Activated effector memory CD4-positive, alpha-beta T cell treated with anti-CD3 and anti-CD28 coated beads, Interleukin-2, amount 50 U/mL, for 16 hours (primary cell): Measurements from ENCODE around the gene GORAB.

Experiments
- DNase-seq: peaks from one replicate; pipeline ENCODE4 v3.0.0-alpha.2; 2020

GORAB gene

DNA sequence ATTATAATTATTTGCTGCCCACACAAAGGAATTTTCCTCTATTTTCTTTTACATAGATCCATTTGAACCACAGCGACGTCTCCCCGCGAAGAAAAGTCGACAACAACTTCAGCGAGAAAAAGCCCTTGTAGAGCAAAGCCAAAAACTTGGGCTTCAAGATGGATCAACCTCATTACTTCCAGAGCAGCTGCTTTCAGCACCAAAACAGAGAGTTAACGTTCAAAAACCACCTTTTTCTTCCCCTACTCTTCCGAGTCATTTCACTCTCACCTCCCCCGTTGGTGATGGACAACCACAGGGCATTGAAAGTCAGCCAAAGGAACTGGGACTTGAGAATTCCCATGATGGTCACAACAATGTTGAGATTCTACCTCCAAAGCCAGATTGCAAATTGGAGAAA, 7.2 kb downstream of the GORAB start:
- no peak for DNase-seq

- no peak for DNase-seq
Measured at GRCh38 chr1:170544624-170545023, 12.7 kb downstream of the GORAB start.

GRCh38 chr1:170545476-170545875, 13.5 kb downstream of the GORAB start:
- no peak for DNase-seq

DNA sequence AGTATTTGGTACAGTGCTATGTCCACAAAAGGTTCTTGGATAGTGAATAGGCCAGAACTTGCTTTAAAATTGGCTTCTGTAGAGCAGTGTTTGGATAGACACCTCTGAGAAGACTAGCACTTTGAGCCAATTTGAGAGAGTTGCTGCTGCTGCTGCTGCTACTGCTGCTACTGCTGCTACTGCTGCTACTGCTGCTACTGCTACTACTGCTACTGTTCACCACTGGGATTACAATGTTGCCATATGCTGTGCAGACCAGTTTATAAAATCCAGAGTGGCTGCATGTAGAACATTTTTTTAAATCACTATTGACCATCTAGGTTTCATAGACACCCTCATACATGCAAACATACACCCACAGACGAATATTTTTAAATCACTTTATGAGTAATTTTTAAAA, 15.3 kb downstream of the GORAB start:
- DNase-seq, result no peak

- no peak for DNase-seq
Measured at GRCh38 chr1:170548497-170548896, 16.5 kb downstream of the GORAB start.

DNA sequence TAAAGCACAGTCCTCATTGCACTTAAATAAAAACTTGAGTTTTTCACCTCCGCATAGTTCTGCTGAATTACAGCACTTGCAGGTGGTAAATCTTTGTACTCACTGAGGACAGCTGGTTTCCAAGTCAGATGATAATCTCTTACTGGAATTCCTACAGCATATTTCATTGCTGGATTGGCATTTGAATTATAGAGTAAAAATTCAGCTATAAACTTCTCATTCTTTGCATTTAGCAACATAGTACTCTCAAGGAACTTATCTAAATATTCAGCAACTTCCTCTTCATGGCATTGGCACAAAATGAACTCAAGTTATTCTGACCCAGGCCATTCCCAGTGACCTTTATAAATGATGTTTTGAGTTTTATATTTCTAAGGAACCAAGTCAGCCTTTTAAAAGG, 23.4 kb downstream of the GORAB start:
- DNase-seq, result no peak

DNA sequence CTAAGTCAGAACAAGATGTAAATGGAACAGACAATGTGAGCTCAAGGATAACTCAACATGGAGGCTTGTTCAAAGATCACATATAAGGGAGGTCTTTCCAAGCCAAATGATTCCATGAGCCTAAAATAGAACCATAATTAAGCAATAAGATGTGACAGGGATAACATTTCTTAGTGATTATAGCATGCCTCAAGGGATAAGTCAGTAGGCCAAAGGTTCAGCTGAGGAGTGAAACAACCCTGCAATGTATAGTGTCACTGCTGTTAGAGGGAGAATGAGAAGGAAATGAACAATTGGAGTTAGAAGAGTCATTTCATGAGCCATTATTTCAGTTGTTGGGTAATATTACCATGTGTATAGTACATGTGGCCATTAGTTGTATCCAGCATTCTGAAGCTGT, 25.0 kb downstream of the GORAB start:
- no peak for DNase-seq

- DNase-seq, result no peak
Measured at GRCh38 chr1:170558731-170559130, 26.8 kb downstream of the GORAB start.

- DNase-seq, result no peak
Measured at GRCh38 chr1:170559166-170559565, 27.2 kb downstream of the GORAB start.

DNA sequence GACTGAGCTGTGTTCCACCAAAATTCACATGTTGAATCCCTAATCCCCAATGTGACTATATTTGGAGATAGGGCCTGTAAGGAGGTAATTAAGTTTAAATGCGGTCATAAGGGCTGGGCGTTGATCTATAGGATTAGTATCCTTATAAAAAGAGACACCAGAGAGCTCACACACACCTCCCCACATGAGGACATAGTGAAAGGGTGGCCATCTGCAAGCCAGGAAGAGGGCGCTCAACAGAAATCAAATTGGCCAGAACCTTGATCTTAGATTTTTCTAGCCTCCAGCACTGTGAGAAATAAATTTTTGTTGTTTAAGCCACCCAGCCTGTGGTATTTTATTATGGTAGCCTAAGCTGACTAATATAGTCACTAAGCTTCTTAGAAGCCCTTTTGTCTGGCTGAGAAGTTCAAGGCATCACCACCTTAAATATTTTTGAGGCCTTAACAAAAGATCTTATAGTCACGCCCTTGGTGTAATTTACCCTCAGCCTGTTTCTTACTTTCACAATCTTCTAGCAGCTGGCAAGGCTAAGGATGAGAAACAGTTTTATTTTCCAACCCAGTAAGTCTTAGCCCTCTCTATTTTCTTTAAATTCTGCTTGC, 28.8 kb downstream of the GORAB start:
- DNase-seq, result no peak

- peak; percentile 64 for DNase-seq
Measured at GRCh38 chr1:170562646-170563338, 30.8 kb downstream of the GORAB start.

- no peak for DNase-seq
Measured at GRCh38 chr1:170567214-170567613, 35.2 kb downstream of the GORAB start.

DNA sequence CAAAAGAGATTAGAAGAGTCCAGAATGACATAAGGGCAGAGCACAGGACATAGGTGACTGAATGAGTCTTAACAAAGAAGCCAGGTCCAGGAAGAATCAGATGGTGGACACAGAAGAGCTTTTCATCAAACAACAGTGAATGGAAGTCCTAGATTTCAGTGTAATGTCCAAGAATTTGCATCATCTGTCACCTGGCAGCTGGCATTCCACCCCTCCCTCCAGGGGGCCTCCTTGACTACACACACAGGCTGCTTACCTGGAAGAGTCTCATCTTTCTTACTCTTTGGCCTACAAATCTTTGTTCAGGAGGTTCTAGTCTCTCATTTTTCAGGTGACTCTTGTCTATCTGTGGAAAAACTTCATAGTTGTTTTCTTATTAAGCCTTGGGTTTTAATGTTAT, 36.2 kb downstream of the GORAB start:
- no peak for DNase-seq

- no peak for DNase-seq
Measured at GRCh38 chr1:170576980-170577379, 45.0 kb downstream of the GORAB start.

- no peak for DNase-seq
Measured at GRCh38 chr1:170578359-170578758, 46.4 kb downstream of the GORAB start.

DNA sequence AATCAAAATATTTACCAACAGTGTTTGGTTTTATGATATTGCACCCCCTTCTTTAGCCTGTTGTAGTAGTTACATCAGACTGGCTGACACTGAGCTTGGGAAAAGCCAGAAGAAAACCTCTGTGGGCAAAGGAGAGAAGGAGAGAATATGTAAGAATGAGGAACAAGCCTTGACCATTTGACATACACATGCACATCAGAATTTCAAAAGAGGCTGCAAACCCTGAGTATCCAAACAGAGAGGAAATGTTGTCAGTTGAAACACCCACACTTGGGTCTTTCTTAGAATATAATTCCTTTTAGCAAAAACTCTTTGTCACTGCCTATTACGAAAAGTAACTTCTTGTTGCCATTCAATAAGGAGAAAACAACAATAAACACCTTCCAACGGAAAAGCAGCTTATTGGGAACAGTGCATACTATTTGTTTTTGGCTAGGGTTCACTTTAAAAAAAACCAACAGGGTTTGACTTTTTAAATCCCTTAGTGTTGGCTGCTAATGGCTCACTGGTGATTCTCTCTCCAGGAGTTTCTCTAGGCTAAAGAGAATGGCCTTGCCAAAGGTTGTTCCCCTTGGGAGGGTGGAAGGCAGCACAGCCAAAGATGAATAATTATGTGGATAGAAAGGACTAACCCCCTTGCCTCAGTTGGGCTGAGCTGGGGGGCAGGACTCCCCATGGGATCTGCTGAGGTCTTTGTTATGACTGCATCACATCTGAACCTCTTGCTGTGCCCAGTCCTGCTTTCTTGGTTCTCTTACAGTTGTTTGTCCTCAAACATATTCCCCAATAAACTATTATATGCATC, 48.9 kb downstream of the GORAB start:
- DNase-seq, result no peak

GRCh38 chr1:170583186-170583585, 51.2 kb downstream of the GORAB start:
- no peak for DNase-seq

GRCh38 chr1:170586321-170587252, 54.6 kb downstream of the GORAB start:
- no peak for DNase-seq

DNA sequence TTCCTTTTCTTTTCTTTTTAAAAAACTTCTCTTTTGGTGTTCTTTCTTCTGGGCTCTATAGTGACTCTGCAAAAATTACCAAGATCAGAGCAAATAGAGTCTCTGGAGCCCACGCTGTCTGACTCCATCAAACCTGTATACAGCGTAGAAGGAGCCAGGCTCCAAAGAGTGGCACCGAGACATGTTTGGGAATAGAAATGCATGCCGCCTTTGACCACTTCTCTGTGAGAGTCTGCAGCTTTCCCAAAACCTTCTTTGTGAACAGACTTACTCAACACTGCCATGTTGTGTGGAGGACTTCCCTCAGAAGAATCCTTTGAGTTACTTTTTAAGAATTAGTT, 55.3 kb downstream of the GORAB start:
- DNase-seq, result no peak

- DNase-seq, result no peak
Measured at GRCh38 chr1:170590921-170591705, 59.1 kb downstream of the GORAB start.

DNA sequence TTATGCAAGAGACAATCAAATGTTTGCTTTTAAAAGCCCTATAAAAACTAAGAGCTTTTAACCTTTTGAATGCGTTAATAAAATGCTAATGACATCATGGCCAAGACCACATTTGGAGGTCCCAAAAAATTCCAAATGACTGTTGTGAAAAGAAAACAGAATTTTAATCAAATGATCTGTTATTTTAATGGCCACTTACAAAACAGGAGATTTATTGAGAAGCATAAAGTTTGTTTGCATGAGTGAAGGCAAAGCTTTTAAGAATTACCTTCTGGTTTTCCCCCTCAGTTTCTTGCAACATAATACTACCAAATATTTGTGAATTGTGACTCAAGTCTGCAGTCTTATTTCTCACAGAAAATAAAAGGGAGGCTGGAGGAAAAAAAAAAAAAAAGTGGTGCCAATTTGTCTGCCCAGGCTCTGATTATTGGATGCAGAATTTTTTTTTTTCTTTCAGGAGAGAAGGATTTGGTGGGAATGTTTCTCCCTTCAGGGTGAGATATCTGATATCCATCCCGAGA, 60.7 kb downstream of the GORAB start:
- DNase-seq, result no peak
